Erythroblast (primary cell): ENCODE results near the gene DSCAML1.

Experiments
- GATA1 ChIP-seq: IDR thresholded peaks from 2 replicates; pipeline ENCODE4 v1.6.1; 2011; ENCODE audit warnings: low read depth, mild to moderate bottlenecking, control low read depth, low read length, moderate library complexity
- POLR2A ChIP-seq: IDR thresholded peaks from 2 replicates; pipeline ENCODE4 v1.6.1; 2011; ENCODE audit warnings: mild to moderate bottlenecking, low read length

- TF ChIP-seq POLR2A = no peak
- TF ChIP-seq GATA1 = no peak
Observed at GRCh38 chr11:117414724-117415123, 382.3 kb downstream of the DSCAML1 start.
